DND-41 (cell line): ENCODE results near the gene TSEN15.

Experiments
- ATAC-seq: fragments of 200-7000 bp; cut with Tn5 transposase; 3 replicates; pipeline ENCODE4 v1.9.1; 2021; ENCODE audit warnings: low read depth; ENCODE audit not compliant: insufficient read depth
- DNase-seq: peaks from one replicate; pipeline ENCODE4 v3.0.0-alpha.2; 2020
- H2AFZ ChIP-seq: 2 replicates; pipeline ENCODE4 v1.6.0; 2012; ENCODE audit warnings: low read depth, low read length
- H3K27ac ChIP-seq: 2 replicates; pipeline ENCODE4 v1.5.1; 2012; ENCODE audit warnings: low read length, inconsistent platforms
- H3K27me3 ChIP-seq: fragments of 200-600 bp; sonication (generic); 2 replicates; pipeline ENCODE4 v1.6.0; 2012; ENCODE audit warnings: low read length, mild to moderate bottlenecking, inconsistent platforms; ENCODE audit not compliant: insufficient read depth, poor library complexity
- H3K36me3 ChIP-seq: 2 replicates; pipeline ENCODE4 v1.5.1; 2012; ENCODE audit warnings: low read length, inconsistent platforms; ENCODE audit not compliant: insufficient read depth
- H3K4me1 ChIP-seq: 2 replicates; pipeline ENCODE4 v1.5.1; 2012; ENCODE audit warnings: mild to moderate bottlenecking, low read length; ENCODE audit not compliant: insufficient read depth
- H3K4me2 ChIP-seq: 2 replicates; pipeline ENCODE4 v1.6.0; 2012; ENCODE audit warnings: mild to moderate bottlenecking, moderate library complexity, low read length, inconsistent platforms; ENCODE audit not compliant: insufficient read depth
- H3K4me3 ChIP-seq, 2 experiments: fragments of 200-600 bp in 1 of 2; shearing (Covaris generic) in 1 of 2; 2 replicates each; pipeline ENCODE4 v1.5.1; 2012 to 2016; ENCODE audit warnings: inconsistent platforms in 2 of 2, low read length in 2 of 2, mild to moderate bottlenecking in 2 of 2, low read depth in 1 of 2, moderate library complexity in 1 of 2
- H3K79me2 ChIP-seq: 2 replicates; pipeline ENCODE4 v1.6.0; 2012; ENCODE audit warnings: low read length, inconsistent platforms; ENCODE audit not compliant: insufficient read depth
- H3K9ac ChIP-seq: 2 replicates; pipeline ENCODE4 v1.6.0; 2012; ENCODE audit warnings: low read depth, mild to moderate bottlenecking, inconsistent platforms, low read length, moderate library complexity
- H3K9me3 ChIP-seq: 2 replicates; pipeline ENCODE4 v1.5.1; 2012; ENCODE audit warnings: low read length, moderate library complexity, mild to moderate bottlenecking, inconsistent platforms; ENCODE audit not compliant: insufficient read depth, severe bottlenecking
- H4K20me1 ChIP-seq: 2 replicates; pipeline ENCODE4 v1.6.0; 2012; ENCODE audit warnings: low read length; ENCODE audit not compliant: insufficient read depth
- EZH2 ChIP-seq: IDR thresholded peaks from 3 replicates; pipeline ENCODE4 v1.6.1; 2012; ENCODE audit warnings: borderline replicate concordance, low read depth, mild to moderate bottlenecking, moderate library complexity, low read length, inconsistent platforms; ENCODE audit not compliant: severe bottlenecking
- TF ChIP-seq, protein P1 (sequence below): IDR thresholded peaks from 2 replicates; pipeline ENCODE4 v1.5.1; 2012; ENCODE audit warnings: borderline replicate concordance, low read length, moderate library complexity, mild to moderate bottlenecking; ENCODE audit not compliant: poor library complexity, severe bottlenecking; ENCODE audit errors: extremely low read depth

TSEN15 gene

GRCh38 chr1:184075055-184076029 lies 23.8 kb downstream of the TSEN15 start:
- Histone ChIP-seq H3K4me2 (no peak overlapping the region), H3K9me3 (peaks cover 2% of the 10 kb centered on the region), H3K36me3 (peaks cover 19% of the 10 kb centered on the region; the same call in 1 of the 2 replicates), H2AFZ (no peak overlapping the region), H3K9ac (no peak overlapping the region), H3K27me3 (no peaks in the 10 kb centered on the region), H4K20me1 (no peaks in the 10 kb centered on the region), H3K79me2 (no peaks in the 10 kb centered on the region), H3K4me3 (no peak overlapping the region), H3K4me1 (no peaks in the 10 kb centered on the region), H3K27ac (no peak overlapping the region)
- DNase-seq (peak; percentile 8), ATAC-seq (0 out of 3 replicates have a peak, but pooled peaks have one; percentile 64)
- TF ChIP-seq, protein P1, sequence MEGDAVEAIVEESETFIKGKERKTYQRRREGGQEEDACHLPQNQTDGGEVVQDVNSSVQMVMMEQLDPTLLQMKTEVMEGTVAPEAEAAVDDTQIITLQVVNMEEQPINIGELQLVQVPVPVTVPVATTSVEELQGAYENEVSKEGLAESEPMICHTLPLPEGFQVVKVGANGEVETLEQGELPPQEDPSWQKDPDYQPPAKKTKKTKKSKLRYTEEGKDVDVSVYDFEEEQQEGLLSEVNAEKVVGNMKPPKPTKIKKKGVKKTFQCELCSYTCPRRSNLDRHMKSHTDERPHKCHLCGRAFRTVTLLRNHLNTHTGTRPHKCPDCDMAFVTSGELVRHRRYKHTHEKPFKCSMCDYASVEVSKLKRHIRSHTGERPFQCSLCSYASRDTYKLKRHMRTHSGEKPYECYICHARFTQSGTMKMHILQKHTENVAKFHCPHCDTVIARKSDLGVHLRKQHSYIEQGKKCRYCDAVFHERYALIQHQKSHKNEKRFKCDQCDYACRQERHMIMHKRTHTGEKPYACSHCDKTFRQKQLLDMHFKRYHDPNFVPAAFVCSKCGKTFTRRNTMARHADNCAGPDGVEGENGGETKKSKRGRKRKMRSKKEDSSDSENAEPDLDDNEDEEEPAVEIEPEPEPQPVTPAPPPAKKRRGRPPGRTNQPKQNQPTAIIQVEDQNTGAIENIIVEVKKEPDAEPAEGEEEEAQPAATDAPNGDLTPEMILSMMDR: peak; percentile 56
- no peak for TF ChIP-seq EZH2

- peaks cover 2% of the 10 kb centered on the region for H3K9me3 ChIP-seq
- no peak overlapping the region for H2AFZ ChIP-seq
Measured at GRCh38 chr1:184078564-184079249, 27.2 kb downstream of the TSEN15 start.

DNA sequence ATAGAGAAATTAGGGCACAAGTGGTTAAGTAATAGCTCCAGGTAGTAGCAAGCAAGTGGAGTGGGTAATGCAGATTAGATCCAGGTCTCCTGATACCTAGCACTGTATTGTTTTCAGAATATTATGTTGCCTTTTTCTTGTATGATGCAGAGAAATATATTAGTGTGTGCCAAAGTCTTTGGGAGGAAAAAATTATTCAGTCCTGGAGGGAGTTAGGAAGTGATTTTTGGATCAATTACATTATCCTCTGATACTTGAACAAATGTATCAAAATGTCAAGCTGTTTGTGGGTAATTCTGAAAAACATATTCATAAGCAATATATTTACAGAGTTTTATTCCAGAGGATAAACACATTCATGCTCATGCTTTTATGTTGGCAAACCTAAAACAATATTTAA lies 28.8 kb downstream of the TSEN15 start:
- TF ChIP-seq, protein P1: no peak
- TF ChIP-seq EZH2: no peak
- H3K4me2 ChIP-seq: no peak overlapping the region
- H3K27ac ChIP-seq: no peak overlapping the region
- H2AFZ ChIP-seq: no peak overlapping the region
- H3K4me1 ChIP-seq: no peaks in the 10 kb centered on the region
- H3K9me3 ChIP-seq: peaks cover 2% of the 10 kb centered on the region
- DNase-seq: no peak
- no peak for ATAC-seq
- 0 out of 2 replicates have a peak, but pooled peaks cover 6% of the 10 kb centered on the region for H3K36me3 ChIP-seq
- no peak overlapping the region for H3K4me3 ChIP-seq
- no peaks in the 10 kb centered on the region for H4K20me1 ChIP-seq
- no peaks in the 10 kb centered on the region for H3K27me3 ChIP-seq
- H3K79me2 ChIP-seq: no peaks in the 10 kb centered on the region
- H3K9ac ChIP-seq: no peak overlapping the region

More at GRCh38 chr1:184078564-184079249, 27.2 kb downstream of the TSEN15 start:
- DNase-seq: no peak
- Histone ChIP-seq H3K27me3 (no peaks in the 10 kb centered on the region), H3K4me1 (no peaks in the 10 kb centered on the region), H4K20me1 (no peaks in the 10 kb centered on the region), H3K4me3 (no peak overlapping the region), H3K4me2 (no peak overlapping the region), H3K79me2 (no peaks in the 10 kb centered on the region), H3K9ac (no peak overlapping the region), H3K36me3 (peaks cover 10% of the 10 kb centered on the region; the same call in 1 of the 2 replicates), H3K27ac (no peak overlapping the region)
- TF ChIP-seq, protein P1: no peak
- no peak for TF ChIP-seq EZH2
- ATAC-seq: no peak
